Heart right ventricle (tissue), 16 donors: ENCODE measurements around the gene MUC5B. TPM values are rescaled to one million over a fixed set of nuclear protein-coding genes. Genes with fewer than 3 reads are reported as not detected.

Experiments used
- ATAC-seq, 8 donors: fragments of 200-7000 bp; cut with Tn5 transposase; one replicate each; pipeline ENCODE4 v1.9.1; 2020; ENCODE audit warnings: mild to moderate bottlenecking in 8 of 8, moderate library complexity in 8 of 8, moderate number of reproducible peaks in 1 of 8
- DNase-seq, 2 donors: peaks; one replicate each; pipeline ENCODE4 v3.0.0-alpha.2; 2020
- H3K27ac ChIP-seq, 10 donors: fragments of 200-600 bp; sonication (generic) in 2 of 10; one replicate each; pipeline versions ENCODE4 v1.5.0 to v1.8.0; 2020 to 2022; ENCODE audit warnings: mild to moderate bottlenecking in 3 of 10
- H3K27me3 ChIP-seq, 7 donors: fragments of 200-600 bp; one replicate each; pipeline ENCODE4 v1.8.0; 2021 to 2022; ENCODE audit warnings: mild to moderate bottlenecking in 2 of 7
- H3K36me3 ChIP-seq, 9 donors: fragments of 200-600 bp; sonication (generic) in 1 of 9; one replicate each; pipeline versions ENCODE4 v1.5.0 to v1.8.0; 2020 to 2022; ENCODE audit warnings: mild to moderate bottlenecking in 2 of 9
- H3K4me1 ChIP-seq, 9 donors: fragments of 200-600 bp; sonication (generic) in 1 of 9; one replicate each; pipeline versions ENCODE4 v1.5.0 to v1.8.0; 2020 to 2022; ENCODE audit warnings: mild to moderate bottlenecking in 4 of 9
- H3K4me3 ChIP-seq, 10 donors: fragments of 200-600 bp; sonication (generic) in 2 of 10; one replicate each; pipeline versions ENCODE4 v1.5.0 to v1.8.0; 2020 to 2022; ENCODE audit warnings: mild to moderate bottlenecking in 7 of 10, moderate library complexity in 2 of 10
- H3K9me3 ChIP-seq, 11 donors: fragments of 200-600 bp in 10 of 11; sonication (generic) in 2 of 11; one replicate each; pipeline versions ENCODE4 v1.5.0 to v1.8.0; 2013 to 2022; ENCODE audit warnings: mild to moderate bottlenecking in 2 of 11, control low read depth in 1 of 11, moderate library complexity in 1 of 11
- CTCF ChIP-seq, 9 donors: fragments of 200-600 bp; sonication (generic) in 2 of 9; IDR thresholded peaks; one replicate each; pipeline versions ENCODE4 v1.5.0 to v1.8.0; 2021 to 2022; ENCODE audit warnings: antibody characterized with exemption in 9 of 9, mild to moderate bottlenecking in 5 of 9, moderate library complexity in 1 of 9
- WGBS, 2 donors: extraction: QIAGEN DNeasy Blood & Tissue Kit; methylation state at CpG; one replicate each; pipeline ENCODE4 v1.1.7; 2013; ENCODE audit warnings: inconsistent platforms in 1 of 2; 5-methylcytosine and 5-hydroxymethylcytosine counted together
- intact Hi-C, 10 donors: fragments of 100-400 bp; cut with DNase I; formaldehyde crosslinking; loops; one replicate each; pipeline versions ENCODE4 v1.11.1 to v1.14.2; 2022
- polyA plus RNA-seq, 2 donors: library from polyadenylated mRNA; stranded (reverse); fragments of 200-250 nt; gene quantifications; one replicate each; pipeline ENCODE4 v1.2.3, GENCODE V29; 2013
- total RNA-seq, 10 donors: library from RNA; stranded (reverse); fragmentation: NEBNext Ultra II Directional in 3 of 10; extraction: Animal tissue kit (Norgen Biotek cat#: 25700) in 3 of 10; gene quantifications; one replicate each; pipeline versions ENCODE4 v1.2.1 to v1.2.4, GENCODE V29; 2021 to 2023
- donor health status: Arrhythmogenic right ventricular cardiomyopathy.
- donor health status: ischemic (EF 13 %, LVEDD 7.1; RV severe dilation, severe dysfunction).
- donor health status: healthy with polysubstance abuse.
- donor health status: DM: no; HTN: yes; CAD: no.
- donor health status: DM: no; HTN: no; CAD: no.
- donor health status: ischemic (EF 25% LVEDD 6.9; RV normal size, moderate dysfunction).
- donor health status: ischemic (EF 25% LVEDD 5.7; RV mildly dilated, moderate dysfunction).
- donor health status: healthy.
- donor health status: DM: yes; HTN: yes; CAD: no.
- donor health status: Ischemic cardiomyopathy.
- donor health status: ischemic (EF 35%, LVEDD 5.7; RV mildly dilated, moderate dysfunction).
- donor health status: nonischemic (EF 11% LVEDD 7.7; RV severe dilation, severe dysfunction).
- donor health status: DM: yes; HTN: yes; CAD: no.
- donor health status: PGD.
- donor health status: ischemic (EF 29% LVEDD 5.4; RV normal size, mild dysfunction).
- donor health status: nonischemic (EF 23%, LVEDD 6.1; RV moderate dilation, normal function).

Gene MUC5B
- total and polyA plus RNA-seq, 12 donors: not detected

- no peaks in the 10 kb centered on the region for H3K27me3 ChIP-seq
- peak in 1 of 2 donors; percentile 5 for DNase-seq
- no peak overlapping the region for H3K4me3 ChIP-seq
- peaks cover 0 to 96% (median 19%) of the 10 kb centered on the region in 9 donors for H3K36me3 ChIP-seq
- no peak for ATAC-seq
- no peaks in the 10 kb centered on the region for H3K9me3 ChIP-seq
- intact Hi-C loops: loop anchor here in 1 of 10 donors (10.0 kb wide), 1 partner anchor 136 kb away; no protein-coding TSS in a partner anchor
- no peak overlapping the region for H3K27ac ChIP-seq
- H3K4me1 ChIP-seq: peaks cover 0 to 32% (median 20%) of the 10 kb centered on the region in 9 donors
- WGBS, 2 donors: 94 to 96% methylated on average over 40 of the region's 40 CpGs
- no peak for TF ChIP-seq CTCF (IDR thresholded peaks at IDR 0.05)
Observed at GRCh38 chr11:1278766-1279673, 56.2 kb downstream of the MUC5B start.

GRCh38 chr11:1279674-1280055 is 56.8 kb downstream of the MUC5B start:
- Histone ChIP-seq H3K9me3 (no peaks in the 10 kb centered on the region), H3K36me3 (peaks cover 0 to 99% (median 19%) of the 10 kb centered on the region in 9 donors)

GRCh38 chr11:1280116-1281035 is 57.5 kb downstream of the MUC5B start:
- intact Hi-C loops: no loop called here
- WGBS, 2 donors: 93 to 95% methylated on average over 46 of the region's 46 CpGs
- TF ChIP-seq CTCF (IDR thresholded peaks at IDR 0.05): no peak
- peaks cover 0 to 99% (median 15%) of the 10 kb centered on the region in 9 donors for H3K36me3 ChIP-seq
- no peak for ATAC-seq
- DNase-seq: no peak
- no peak overlapping the region for H3K27ac ChIP-seq
- H3K9me3 ChIP-seq: no peaks in the 10 kb centered on the region
- H3K27me3 ChIP-seq: no peaks in the 10 kb centered on the region
- H3K4me1 ChIP-seq: peaks cover 0 to 32% (median 20%) of the 10 kb centered on the region in 9 donors
- no peak overlapping the region for H3K4me3 ChIP-seq

More at GRCh38 chr11:1279674-1280055, 56.8 kb downstream of the MUC5B start:
- ATAC-seq (no peak), DNase-seq (no peak)
- peaks cover 0 to 32% (median 20%) of the 10 kb centered on the region in 9 donors for H3K4me1 ChIP-seq
- 95 to 96% methylated on average over 14 of the region's 14 CpGs for WGBS, 2 donors
- H3K27me3 ChIP-seq: no peaks in the 10 kb centered on the region
- H3K4me3 ChIP-seq: no peak overlapping the region
- TF ChIP-seq CTCF (IDR thresholded peaks at IDR 0.05): no peak
- no peak overlapping the region for H3K27ac ChIP-seq
- intact Hi-C loops: loop anchor here in 1 of 10 donors (10.0 kb wide), 1 partner anchor 135 kb away; no protein-coding TSS in a partner anchor
